GM12878 (cell line): ENCODE results near the gene ILKAP. TPM values are rescaled to one million over a fixed set of nuclear protein-coding genes. Genes with fewer than 3 reads are reported as not detected.

Experiments
- ATAC-seq: fragments of 200-7000 bp; cut with Tn5 transposase; 3 replicates; pipeline ENCODE4 v1.9.1; 2020; ENCODE audit warnings: mild to moderate bottlenecking, moderate library complexity
- BruUV-seq: library from RNA; stranded (reverse); fragments of 400-500 nt; replicated peaks from 2 replicates; lab custom pipeline; 2021; lab: Mats Ljungman, UMichigan
- CTCF ChIA-PET: fragments of 300-600 bp; sonication (Branson Sonifier 250); formaldehyde crosslinking; extraction: SDS; loops from one replicate; lab custom pipeline; 2021; ENCODE audit warnings: inconsistent platforms; lab: Yijun Ruan, JAX
- POLR2A ChIA-PET: fragments of 350-600 bp; formaldehyde crosslinking; extraction: SDS; loops from one replicate; lab custom pipeline; 2021; ENCODE audit warnings: inconsistent platforms; lab: Charles Lee
- RAD21 ChIA-PET: fragments of 300-600 bp; sonication (Branson Sonifier 250); formaldehyde crosslinking; loops from one replicate; lab custom pipeline; 2023; ENCODE audit warnings: antibody characterized with exemption; ENCODE audit not compliant: unreplicated experiment; lab: Charles Lee
- SMC1A ChIA-PET: fragments of 300-600 bp; sonication (Branson Sonifier 250); formaldehyde crosslinking; loops from one replicate; lab custom pipeline; 2023; ENCODE audit not compliant: unreplicated experiment, uncharacterized antibody; lab: Charles Lee
- DNase-seq: peaks from one replicate; pipeline ENCODE4 v3.0.0-alpha.2; 2011; ENCODE audit warnings: low read depth, low spot score
- FAIRE-seq: peaks from 3 replicates; lab custom pipeline; 2011; peaks lifted over from hg19 to GRCh38; lab: Jason Lieb, UNC
- H2AFZ ChIP-seq: 2 replicates; pipeline ENCODE4 v1.6.0; 2011; ENCODE audit warnings: low read depth, low read length, control low read depth; ENCODE audit not compliant: control insufficient read depth
- H3K27ac ChIP-seq: 2 replicates; pipeline ENCODE4 v1.5.1; 2011; ENCODE audit warnings: control low read depth; ENCODE audit not compliant: control insufficient read depth, insufficient read depth
- H3K27me3 ChIP-seq, 2 experiments: replicated peaks in 1 of 2; 2 replicates each; pipeline versions ENCODE4 v1.6.0 to v1.6.1; 2011; ENCODE audit warnings: low read length in 1 of 2; ENCODE audit not compliant: control insufficient read depth in 2 of 2, insufficient read depth in 2 of 2
- H3K36me3 ChIP-seq, 2 experiments: 2 replicates each; pipeline ENCODE4 v1.5.1; 2011; ENCODE audit warnings: low read length in 1 of 2; ENCODE audit not compliant: control insufficient read depth in 2 of 2, insufficient read depth in 2 of 2
- H3K4me1 ChIP-seq: 2 replicates; pipeline ENCODE4 v1.6.1; 2011; ENCODE audit warnings: mild to moderate bottlenecking, low read length, moderate library complexity, mixed read lengths; ENCODE audit not compliant: control insufficient read depth, insufficient read depth
- H3K4me2 ChIP-seq: 2 replicates; pipeline ENCODE4 v1.6.0; 2011; ENCODE audit warnings: control low read depth; ENCODE audit not compliant: control insufficient read depth, insufficient read depth
- H3K4me3 ChIP-seq: fragments of 200-600 bp; sonication (generic); 2 replicates; pipeline ENCODE4 v1.5.1; 2016
- H3K79me2 ChIP-seq: 2 replicates; pipeline ENCODE4 v1.6.0; 2011; ENCODE audit warnings: low read length; ENCODE audit not compliant: control insufficient read depth, insufficient read depth
- H3K9ac ChIP-seq: 2 replicates; pipeline ENCODE4 v1.8.0; 2011; ENCODE audit warnings: low read length, control low read depth, mixed read lengths; ENCODE audit not compliant: control insufficient read depth, insufficient read depth
- H3K9me3 ChIP-seq: replicated peaks from 3 replicates; pipeline ENCODE4 v1.5.1; 2011; ENCODE audit warnings: mild to moderate bottlenecking, low read length; ENCODE audit not compliant: control insufficient read depth, insufficient read depth
- H4K20me1 ChIP-seq: 2 replicates; pipeline ENCODE4 v1.6.0; 2011; ENCODE audit not compliant: control insufficient read depth, insufficient read depth
- SPI1 ChIP-seq: IDR thresholded peaks from 2 replicates; pipeline ENCODE4 v1.6.1; 2011; ENCODE audit warnings: low read depth, mild to moderate bottlenecking, low read length, moderate library complexity, borderline replicate concordance; ENCODE audit not compliant: insufficient read depth
- WGBS: methylation state at CpG from one replicate; pipeline ENCODE4 v1.1.6; 2016; ENCODE audit warnings: low lambda C conversion rate; ENCODE audit not compliant: insufficient replicate concordance, insufficient coverage; ENCODE audit errors: missing lambda C conversion rate; 5-methylcytosine and 5-hydroxymethylcytosine counted together
- in situ Hi-C: fragments of 300-500 bp; cut with MboI; formaldehyde crosslinking; loops from 9 replicates; pipeline ENCODE4 v1.14.3; 2018; ENCODE audit warnings: mixed read lengths
- intact Hi-C: fragments of 100-400 bp; cut with micrococcal nuclease; formaldehyde crosslinking; loops from one replicate; pipeline ENCODE4 v1.14.2; 2022; ENCODE audit not compliant: unreplicated experiment
- polyA plus RNA-seq, 11 experiments: library from polyadenylated mRNA; depleted of rRNA in 4 of 11; unstranded in 6 of 11; stranded (reverse) in 5 of 11; fragments of >200 nt; fragmentation: Nextera tagmentation in 4 of 11; fragmentation: Illumina TruSeq in 1 of 11; extraction: Ambion mirVana in 4 of 11; extraction: Trizol in 1 of 11; gene quantifications; 1 replicate in 1 of 11; 2 replicates in 10 of 11; pipeline versions ENCODE4 v1.2.1 to v1.2.3, GENCODE V29; 2011 to 2016; ENCODE audit warnings: inconsistent platforms in 2 of 11, missing spikeins in 2 of 11, low read depth in 1 of 11
- total RNA-seq, 4 experiments: library from RNA; depleted of rRNA in 3 of 4; stranded (reverse); fragments of >200 nt in 3 of 4; fragmentation: Illumina TruSeq in 1 of 4; extraction: Trizol in 1 of 4; gene quantifications; 2 replicates each; pipeline versions ENCODE4 v1.2.1 to v1.2.3, GENCODE V29; 2013 to 2021

Gene ILKAP
- total and polyA plus RNA-seq, 10 of the 15 experiments (the other 5 are each of a cell fraction or from before 2014, with no cell fraction given): 4.2 to 65.3 (median 37.3) TPM

DNA sequence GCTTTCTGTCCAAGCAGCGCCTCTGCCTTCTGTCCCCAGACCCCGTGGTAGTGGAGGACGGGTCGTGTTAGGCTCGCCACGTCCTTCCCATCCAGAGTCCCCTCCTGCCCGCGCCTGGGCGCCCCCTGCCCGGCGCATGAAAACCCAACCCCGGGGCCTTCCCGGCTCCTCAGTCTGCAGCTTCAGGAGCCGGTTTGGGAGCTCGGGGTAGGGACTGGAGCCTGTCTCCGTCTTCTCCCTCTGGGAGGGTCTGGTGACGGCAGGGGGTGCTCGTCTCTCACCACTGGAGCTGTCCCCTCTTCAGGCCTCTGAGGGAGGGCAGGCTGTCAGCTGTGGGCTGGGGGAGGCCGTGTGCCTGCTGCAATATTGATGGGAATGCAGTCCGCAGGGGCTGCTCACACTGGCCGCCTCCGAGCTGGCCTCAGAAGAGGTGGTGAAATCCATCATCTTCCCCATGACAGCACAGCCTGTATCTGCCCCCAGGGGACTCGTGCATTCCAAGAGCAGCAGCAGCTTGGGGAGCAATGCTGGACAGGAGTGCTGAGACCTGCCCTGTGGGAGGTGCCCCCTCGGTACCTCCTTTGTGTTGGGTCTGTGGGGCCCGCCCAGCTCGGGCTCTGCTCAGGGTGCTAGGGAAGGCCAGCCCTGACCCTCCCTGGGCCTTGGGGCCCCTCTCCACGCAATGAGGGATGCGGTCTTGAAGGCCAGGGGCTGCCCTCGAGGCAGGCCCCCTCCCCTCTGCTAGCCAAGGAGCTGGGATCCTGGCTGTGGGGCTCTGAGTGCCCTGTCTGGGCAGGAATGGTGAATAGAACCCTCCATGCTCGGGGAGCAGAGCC is 82.8 kb downstream of the ILKAP start:
- ChIA-PET POLR2A (interaction anchor here (2.2 kb wide), 1 partner anchor 12 kb away, joined by 7 read pairs; no protein-coding TSS in a partner anchor), RAD21 (interaction anchor here (1.3 kb wide), 1 partner anchor 142 kb away, joined by 5 read pairs; no protein-coding TSS in a partner anchor), SMC1A (interaction anchor here (1.0 kb wide), 1 partner anchor 14 kb away, joined by 3 read pairs; no protein-coding TSS in a partner anchor), CTCF (interaction anchor here (0.8 kb wide), 1 partner anchor 18 kb away, joined by 3 read pairs; no protein-coding TSS in a partner anchor)
- H3K79me2 ChIP-seq: no peaks in the 10 kb centered on the region
- in situ Hi-C loops (no loop called here), intact Hi-C loops (no loop called here)
- BruUV-seq: no TSS peak
- no peaks in the 10 kb centered on the region for H3K27me3 ChIP-seq
- H3K9me3 ChIP-seq: no peaks in the 10 kb centered on the region
- H3K9ac ChIP-seq: no peak overlapping the region
- no peaks in the 10 kb centered on the region for H3K4me1 ChIP-seq
- ATAC-seq (peak; percentile 20; the same call in 1 of the 3 replicates), DNase-seq (no peak), FAIRE-seq (no peak)
- 41% methylated on average over 30 of the region's 30 CpGs for WGBS
- no peak overlapping the region for H3K27ac ChIP-seq
- H4K20me1 ChIP-seq: no peaks in the 10 kb centered on the region
- H3K36me3 ChIP-seq: no peaks in the 10 kb centered on the region
- H2AFZ ChIP-seq: no peak overlapping the region
- H3K4me2 ChIP-seq: no peak overlapping the region
- TF ChIP-seq SPI1: no peak
- no peak overlapping the region for H3K4me3 ChIP-seq

Other genes starting within 250 kb of the ILKAP start
Only the 7 nearest of the 9 such genes appear.
- gene SCLY, start 142.7 kb downstream of the ILKAP start, total RNA-seq (2014; rRNA removed): 35.4 and 37.9 TPM in 2 replicates
- 22.6 and 24.4 TPM in 2 replicates for gene SCLY, start 142.7 kb downstream of the ILKAP start, total RNA-seq (2014; rRNA removed; fragmentation: Illumina TruSeq; extraction: Trizol)
- gene SCLY, start 142.7 kb downstream of the ILKAP start, total RNA-seq (2021): 31.9 and 34.3 TPM in 2 replicates
- 31.9 and 42.2 TPM in 2 replicates for gene SCLY, start 142.7 kb downstream of the ILKAP start, polyA plus RNA-seq (2011; rRNA removed)
- gene SCLY, start 142.7 kb downstream of the ILKAP start, polyA plus RNA-seq (2014; fragmentation: Illumina TruSeq; extraction: Trizol): 22.2 and 22.3 TPM in 2 replicates
- gene SCLY, start 142.7 kb downstream of the ILKAP start, polyA plus RNA-seq (2014; fragmentation: Nextera tagmentation; extraction: Ambion mirVana): 1 to 10 TPM; 3.3 to 3.6 TPM
- gene SCLY, start 142.7 kb downstream of the ILKAP start, polyA plus RNA-seq (2014; rRNA removed): 30.3 and 35.2 TPM in 2 replicates
- gene SCLY, start 142.7 kb downstream of the ILKAP start, polyA plus RNA-seq (2016; fragmentation: Nextera tagmentation; extraction: Ambion mirVana): 10 to 100 TPM; 46.4 to 49.1 TPM
- 0.49 and 0.56 TPM in 2 replicates for gene ESPNL, start 103.4 kb downstream of the ILKAP start, total RNA-seq (2014; rRNA removed)
- 0.14 and 0.18 TPM in 2 replicates for gene ESPNL, start 103.4 kb downstream of the ILKAP start, total RNA-seq (2014; rRNA removed; fragmentation: Illumina TruSeq; extraction: Trizol)
- 0.32 and 0.41 TPM in 2 replicates for gene ESPNL, start 103.4 kb downstream of the ILKAP start, total RNA-seq (2021)
- gene ESPNL, start 103.4 kb downstream of the ILKAP start, polyA plus RNA-seq (2011; rRNA removed): 0.56 and 0.94 TPM in 2 replicates
- gene ESPNL, start 103.4 kb downstream of the ILKAP start, polyA plus RNA-seq (2014; fragmentation: Illumina TruSeq; extraction: Trizol): 0.12 TPM in 1 of 2 replicates, not detected in the other
- not detected for gene ESPNL, start 103.4 kb downstream of the ILKAP start, polyA plus RNA-seq (2014; fragmentation: Nextera tagmentation; extraction: Ambion mirVana)
- 0.36 and 0.39 TPM in 2 replicates for gene ESPNL, start 103.4 kb downstream of the ILKAP start, polyA plus RNA-seq (2014; rRNA removed)
- gene ESPNL, start 103.4 kb downstream of the ILKAP start, polyA plus RNA-seq (2016; fragmentation: Nextera tagmentation; extraction: Ambion mirVana): under 1 TPM in 1 of 2 experiments, not detected in 1; 0.05 TPM
- gene KLHL30, start 65.0 kb downstream of the ILKAP start, total RNA-seq (2014; rRNA removed): 0.05 TPM in 1 of 2 replicates, not detected in the other
- gene KLHL30, start 65.0 kb downstream of the ILKAP start, total RNA-seq (2014; rRNA removed; fragmentation: Illumina TruSeq; extraction: Trizol): not detected in 2 replicates
- 0.05 TPM in 1 of 2 replicates, not detected in the other for gene KLHL30, start 65.0 kb downstream of the ILKAP start, total RNA-seq (2021)
- not detected in 2 replicates for gene KLHL30, start 65.0 kb downstream of the ILKAP start, polyA plus RNA-seq (2011; rRNA removed)
- gene KLHL30, start 65.0 kb downstream of the ILKAP start, polyA plus RNA-seq (2014; fragmentation: Illumina TruSeq; extraction: Trizol): not detected in 2 replicates
- gene KLHL30, start 65.0 kb downstream of the ILKAP start, polyA plus RNA-seq (2014; fragmentation: Nextera tagmentation; extraction: Ambion mirVana): not detected
- not detected in 2 replicates for gene KLHL30, start 65.0 kb downstream of the ILKAP start, polyA plus RNA-seq (2014; rRNA removed)
- gene KLHL30, start 65.0 kb downstream of the ILKAP start, polyA plus RNA-seq (2016; fragmentation: Nextera tagmentation; extraction: Ambion mirVana): under 1 TPM in 1 of 2 experiments, not detected in 1; 0.03 TPM
- not detected in 2 replicates for gene ERFE, start 44.7 kb downstream of the ILKAP start, total RNA-seq (2014; rRNA removed)
- not detected in 2 replicates for gene ERFE, start 44.7 kb downstream of the ILKAP start, total RNA-seq (2014; rRNA removed; fragmentation: Illumina TruSeq; extraction: Trizol)
- gene ERFE, start 44.7 kb downstream of the ILKAP start, total RNA-seq (2021): not detected in 2 replicates
- not detected in 2 replicates for gene ERFE, start 44.7 kb downstream of the ILKAP start, polyA plus RNA-seq (2011; rRNA removed)
- not detected in 2 replicates for gene ERFE, start 44.7 kb downstream of the ILKAP start, polyA plus RNA-seq (2014; fragmentation: Illumina TruSeq; extraction: Trizol)
- gene ERFE, start 44.7 kb downstream of the ILKAP start, polyA plus RNA-seq (2014; fragmentation: Nextera tagmentation; extraction: Ambion mirVana): not detected
- gene ERFE, start 44.7 kb downstream of the ILKAP start, polyA plus RNA-seq (2014; rRNA removed): not detected in 2 replicates
- gene ERFE, start 44.7 kb downstream of the ILKAP start, polyA plus RNA-seq (2016; fragmentation: Nextera tagmentation; extraction: Ambion mirVana): not detected
- 1.4 and 1.5 TPM in 2 replicates for gene HES6, start 36.3 kb upstream of the ILKAP start, total RNA-seq (2014; rRNA removed)
- 0.23 and 0.67 TPM in 2 replicates for gene HES6, start 36.3 kb upstream of the ILKAP start, total RNA-seq (2014; rRNA removed; fragmentation: Illumina TruSeq; extraction: Trizol)
- gene HES6, start 36.3 kb upstream of the ILKAP start, total RNA-seq (2021): 1.7 and 1.8 TPM in 2 replicates
- gene HES6, start 36.3 kb upstream of the ILKAP start, polyA plus RNA-seq (2011; rRNA removed): 0.33 and 0.61 TPM in 2 replicates
- gene HES6, start 36.3 kb upstream of the ILKAP start, polyA plus RNA-seq (2014; fragmentation: Illumina TruSeq; extraction: Trizol): 0.21 TPM in 1 of 2 replicates, not detected in the other
- under 1 TPM; 0.11 to 0.15 TPM for gene HES6, start 36.3 kb upstream of the ILKAP start, polyA plus RNA-seq (2014; fragmentation: Nextera tagmentation; extraction: Ambion mirVana)
- 1.2 and 2.5 TPM in 2 replicates for gene HES6, start 36.3 kb upstream of the ILKAP start, polyA plus RNA-seq (2014; rRNA removed)
- gene HES6, start 36.3 kb upstream of the ILKAP start, polyA plus RNA-seq (2016; fragmentation: Nextera tagmentation; extraction: Ambion mirVana): 1 to 10 TPM in 1 of 2 experiments, under 1 TPM in 1; 1.00 to 1.1 TPM
- 6.4 and 8.7 TPM in 2 replicates for gene PER2, start 84.9 kb upstream of the ILKAP start, total RNA-seq (2014; rRNA removed)
- 4.1 and 4.5 TPM in 2 replicates for gene PER2, start 84.9 kb upstream of the ILKAP start, total RNA-seq (2014; rRNA removed; fragmentation: Illumina TruSeq; extraction: Trizol)
- 11.1 and 15.1 TPM in 2 replicates for gene PER2, start 84.9 kb upstream of the ILKAP start, total RNA-seq (2021)
- 2.9 and 4.7 TPM in 2 replicates for gene PER2, start 84.9 kb upstream of the ILKAP start, polyA plus RNA-seq (2011; rRNA removed)
- 3.8 and 4.9 TPM in 2 replicates for gene PER2, start 84.9 kb upstream of the ILKAP start, polyA plus RNA-seq (2014; fragmentation: Illumina TruSeq; extraction: Trizol)
- gene PER2, start 84.9 kb upstream of the ILKAP start, polyA plus RNA-seq (2014; fragmentation: Nextera tagmentation; extraction: Ambion mirVana): 1 to 10 TPM; 1.5 to 2.6 TPM
- 4.2 and 5.7 TPM in 2 replicates for gene PER2, start 84.9 kb upstream of the ILKAP start, polyA plus RNA-seq (2014; rRNA removed)
- gene PER2, start 84.9 kb upstream of the ILKAP start, polyA plus RNA-seq (2016; fragmentation: Nextera tagmentation; extraction: Ambion mirVana): 1 to 10 TPM; 4.4 to 5.5 TPM
- gene TRAF3IP1, start 116.8 kb upstream of the ILKAP start, total RNA-seq (2014; rRNA removed): 3.3 and 3.7 TPM in 2 replicates
- gene TRAF3IP1, start 116.8 kb upstream of the ILKAP start, total RNA-seq (2014; rRNA removed; fragmentation: Illumina TruSeq; extraction: Trizol): 3.8 and 4.5 TPM in 2 replicates
- gene TRAF3IP1, start 116.8 kb upstream of the ILKAP start, total RNA-seq (2021): 7.5 and 10.9 TPM in 2 replicates
- 2.3 and 3.2 TPM in 2 replicates for gene TRAF3IP1, start 116.8 kb upstream of the ILKAP start, polyA plus RNA-seq (2011; rRNA removed)
- gene TRAF3IP1, start 116.8 kb upstream of the ILKAP start, polyA plus RNA-seq (2014; fragmentation: Illumina TruSeq; extraction: Trizol): 6.8 and 12.5 TPM in 2 replicates
- gene TRAF3IP1, start 116.8 kb upstream of the ILKAP start, polyA plus RNA-seq (2014; fragmentation: Nextera tagmentation; extraction: Ambion mirVana): 1 to 10 TPM; 1.6 to 2.1 TPM
- gene TRAF3IP1, start 116.8 kb upstream of the ILKAP start, polyA plus RNA-seq (2014; rRNA removed): 3.8 and 4.2 TPM in 2 replicates
- gene TRAF3IP1, start 116.8 kb upstream of the ILKAP start, polyA plus RNA-seq (2016; fragmentation: Nextera tagmentation; extraction: Ambion mirVana): 1 to 10 TPM; 2.0 to 7.4 TPM